WERI-Rb-1 (cell line): ENCODE measurements around the gene IL17RD.

Experiments
- DNase-seq: peaks from one replicate; pipeline ENCODE4 v3.0.0-alpha.2; 2020
- H3K27ac ChIP-seq: fragments of 250-450 bp; sonication (Bioruptor Pico); 2 replicates; pipeline ENCODE4 v1.5.1; 2020; ENCODE audit warnings: mild to moderate bottlenecking, moderate library complexity
- H3K27me3 ChIP-seq: fragments of 250-450 bp; sonication (Bioruptor Pico); 2 replicates; pipeline ENCODE4 v1.5.1; 2021; ENCODE audit warnings: mild to moderate bottlenecking, low read depth, moderate library complexity; ENCODE audit not compliant: insufficient read depth, severe bottlenecking
- H3K36me3 ChIP-seq: fragments of 250-450 bp; sonication (Bioruptor Pico); 2 replicates; pipeline ENCODE4 v1.5.1; 2020; ENCODE audit warnings: mild to moderate bottlenecking, moderate library complexity
- H3K4me3 ChIP-seq: 2 replicates; pipeline ENCODE4 v1.5.1; 2011; ENCODE audit warnings: low read depth, mild to moderate bottlenecking, control low read depth, low read length
- H3K9me3 ChIP-seq: fragments of 250-450 bp; sonication (Bioruptor Pico); 2 replicates; pipeline ENCODE4 v1.5.1; 2021; ENCODE audit warnings: mild to moderate bottlenecking, moderate library complexity; ENCODE audit not compliant: severe bottlenecking
- TF ChIP-seq, protein P1 (sequence below): IDR thresholded peaks from 2 replicates; pipeline ENCODE4 v1.5.1; 2011; ENCODE audit warnings: low read depth, mild to moderate bottlenecking, control low read depth, inconsistent platforms, low read length

The IL17RD gene

DNA sequence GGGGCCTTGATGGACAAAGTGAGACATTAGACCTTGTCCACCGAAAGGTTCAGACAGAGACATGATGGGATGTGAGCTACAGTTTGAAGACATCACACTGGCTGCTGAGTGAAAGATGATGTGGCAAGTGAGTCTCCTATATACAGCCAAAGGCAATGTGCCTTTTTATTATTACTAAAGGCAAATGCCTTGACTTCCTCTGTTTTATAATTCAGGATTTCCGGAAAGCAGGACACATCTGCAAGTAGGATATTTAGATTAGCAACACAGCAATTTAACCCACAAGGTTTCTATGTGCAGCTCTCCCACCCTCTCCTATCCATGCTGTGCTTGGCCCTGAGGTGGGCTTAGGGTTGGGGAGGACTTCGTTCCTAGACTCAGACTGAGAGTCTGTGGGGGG, 84.0 kb downstream of the IL17RD start:
- TF ChIP-seq, protein P1, sequence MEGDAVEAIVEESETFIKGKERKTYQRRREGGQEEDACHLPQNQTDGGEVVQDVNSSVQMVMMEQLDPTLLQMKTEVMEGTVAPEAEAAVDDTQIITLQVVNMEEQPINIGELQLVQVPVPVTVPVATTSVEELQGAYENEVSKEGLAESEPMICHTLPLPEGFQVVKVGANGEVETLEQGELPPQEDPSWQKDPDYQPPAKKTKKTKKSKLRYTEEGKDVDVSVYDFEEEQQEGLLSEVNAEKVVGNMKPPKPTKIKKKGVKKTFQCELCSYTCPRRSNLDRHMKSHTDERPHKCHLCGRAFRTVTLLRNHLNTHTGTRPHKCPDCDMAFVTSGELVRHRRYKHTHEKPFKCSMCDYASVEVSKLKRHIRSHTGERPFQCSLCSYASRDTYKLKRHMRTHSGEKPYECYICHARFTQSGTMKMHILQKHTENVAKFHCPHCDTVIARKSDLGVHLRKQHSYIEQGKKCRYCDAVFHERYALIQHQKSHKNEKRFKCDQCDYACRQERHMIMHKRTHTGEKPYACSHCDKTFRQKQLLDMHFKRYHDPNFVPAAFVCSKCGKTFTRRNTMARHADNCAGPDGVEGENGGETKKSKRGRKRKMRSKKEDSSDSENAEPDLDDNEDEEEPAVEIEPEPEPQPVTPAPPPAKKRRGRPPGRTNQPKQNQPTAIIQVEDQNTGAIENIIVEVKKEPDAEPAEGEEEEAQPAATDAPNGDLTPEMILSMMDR = no peak
- Histone ChIP-seq H3K36me3 (no peaks in the 10 kb centered on the region), H3K27ac (no peak overlapping the region), H3K27me3 (no peaks in the 10 kb centered on the region), H3K9me3 (no peaks in the 10 kb centered on the region), H3K4me3 (no peak overlapping the region)
- no peak for DNase-seq

DNA sequence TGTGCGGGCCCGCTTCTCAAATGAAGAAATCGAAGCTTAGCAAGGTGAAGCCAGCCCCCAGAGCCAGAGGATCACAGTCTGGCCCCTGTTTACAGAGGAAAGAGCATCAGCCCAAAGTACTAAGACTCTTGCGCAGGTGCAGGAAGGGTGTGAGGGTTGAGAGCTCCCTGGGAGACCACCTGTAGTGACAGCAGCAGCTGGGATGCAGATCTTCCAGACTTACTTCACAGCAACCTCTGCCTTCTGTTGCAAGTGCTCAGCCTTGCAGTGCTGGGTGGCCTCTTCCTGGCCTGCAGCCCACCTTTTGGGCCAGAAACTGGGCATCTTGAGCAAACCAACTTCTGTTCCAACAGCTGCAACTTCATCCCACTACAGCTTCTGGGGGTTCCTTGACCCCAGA, 85.0 kb downstream of the IL17RD start:
- Histone ChIP-seq H3K9me3 (no peaks in the 10 kb centered on the region), H3K27me3 (no peaks in the 10 kb centered on the region), H3K36me3 (no peaks in the 10 kb centered on the region), H3K27ac (no peak overlapping the region), H3K4me3 (no peak overlapping the region)
- DNase-seq = no peak
- TF ChIP-seq, protein P1 = no peak

- no peak for DNase-seq
- H3K4me3 ChIP-seq = peak overlapping the region; percentile 73
- TF ChIP-seq, protein P1 = no peak
- no peaks in the 10 kb centered on the region for H3K36me3 ChIP-seq
- H3K9me3 ChIP-seq = no peaks in the 10 kb centered on the region
- no peak overlapping the region for H3K27ac ChIP-seq
- no peaks in the 10 kb centered on the region for H3K27me3 ChIP-seq
Measured at GRCh38 chr3:57079474-57079831, 85.7 kb downstream of the IL17RD start.

- TF ChIP-seq, protein P1 = no peak
- peak; percentile 62 for DNase-seq
- Histone ChIP-seq H3K4me3 (peak overlapping the region; percentile 73), H3K27ac (no peak overlapping the region; the same call in 1 of the 2 replicates), H3K9me3 (no peaks in the 10 kb centered on the region), H3K27me3 (no peaks in the 10 kb centered on the region), H3K36me3 (no peaks in the 10 kb centered on the region)
Measured at GRCh38 chr3:57078635-57079473, 86.3 kb downstream of the IL17RD start.

GRCh38 chr3:57078344-57078634, 86.9 kb downstream of the IL17RD start:
- Histone ChIP-seq H3K9me3 (no peaks in the 10 kb centered on the region), H3K27me3 (no peaks in the 10 kb centered on the region), H3K36me3 (no peaks in the 10 kb centered on the region), H3K4me3 (peak overlapping the region; percentile 73), H3K27ac (no peak overlapping the region)
- peak; percentile 39 for DNase-seq
- TF ChIP-seq, protein P1 = no peak
